GM10266 (cell line): ENCODE results near the gene ZNF677.
"Not testable (repeated sequence)": the region's sequence is repeated elsewhere in the genome, so short reads cannot be mapped to it uniquely, and the experiment has no call there.

Experiments
- DNase-seq: peaks from one replicate; pipeline ENCODE4 v3.0.0; 2012; ENCODE audit errors: extremely low spot score
- CTCF ChIP-seq: IDR thresholded peaks from 2 replicates; pipeline ENCODE4 v1.5.1; 2012; ENCODE audit warnings: mild to moderate bottlenecking, low read depth; ENCODE audit not compliant: control insufficient read depth, insufficient read depth; ENCODE audit errors: missing control alignments

ZNF677 gene

DNA sequence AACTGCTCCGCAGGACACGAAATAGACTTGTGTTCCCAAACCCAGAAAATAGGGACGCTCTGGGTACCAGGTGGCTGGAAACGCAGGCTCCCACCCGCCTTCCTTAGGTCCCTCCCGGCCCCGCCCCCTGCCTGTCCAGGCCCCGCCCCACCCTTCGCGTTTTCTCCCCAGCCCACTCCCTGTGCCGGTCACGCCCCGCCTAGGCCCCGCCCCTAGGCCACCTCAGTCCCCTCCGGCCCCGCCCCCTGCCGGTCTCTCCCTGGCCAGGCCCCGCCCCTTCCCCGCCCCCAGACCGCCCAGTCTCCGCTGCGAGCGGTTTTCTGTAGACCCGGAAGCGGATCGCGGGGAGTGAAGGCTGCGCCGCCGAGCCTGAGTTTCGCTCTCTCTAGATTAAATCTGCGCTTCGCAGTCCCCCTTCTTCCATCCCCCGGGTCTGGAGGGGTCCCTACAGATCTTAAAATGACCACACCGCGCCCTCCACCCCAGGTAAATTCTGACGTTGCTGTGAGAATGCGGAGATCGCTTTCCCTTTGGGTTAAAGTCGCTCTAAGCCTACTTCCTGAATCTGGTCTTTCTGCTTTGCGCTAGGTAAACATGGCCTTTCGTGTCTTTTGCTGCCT, 57.8 kb downstream of the ZNF677 start:
- DNase-seq, result peak; percentile 96
- TF ChIP-seq CTCF, result no peak

GRCh38 chr19:53195265-53195903, 59.3 kb downstream of the ZNF677 start:
- TF ChIP-seq CTCF, result peak; percentile 93
- peak; percentile 73 for DNase-seq

DNA sequence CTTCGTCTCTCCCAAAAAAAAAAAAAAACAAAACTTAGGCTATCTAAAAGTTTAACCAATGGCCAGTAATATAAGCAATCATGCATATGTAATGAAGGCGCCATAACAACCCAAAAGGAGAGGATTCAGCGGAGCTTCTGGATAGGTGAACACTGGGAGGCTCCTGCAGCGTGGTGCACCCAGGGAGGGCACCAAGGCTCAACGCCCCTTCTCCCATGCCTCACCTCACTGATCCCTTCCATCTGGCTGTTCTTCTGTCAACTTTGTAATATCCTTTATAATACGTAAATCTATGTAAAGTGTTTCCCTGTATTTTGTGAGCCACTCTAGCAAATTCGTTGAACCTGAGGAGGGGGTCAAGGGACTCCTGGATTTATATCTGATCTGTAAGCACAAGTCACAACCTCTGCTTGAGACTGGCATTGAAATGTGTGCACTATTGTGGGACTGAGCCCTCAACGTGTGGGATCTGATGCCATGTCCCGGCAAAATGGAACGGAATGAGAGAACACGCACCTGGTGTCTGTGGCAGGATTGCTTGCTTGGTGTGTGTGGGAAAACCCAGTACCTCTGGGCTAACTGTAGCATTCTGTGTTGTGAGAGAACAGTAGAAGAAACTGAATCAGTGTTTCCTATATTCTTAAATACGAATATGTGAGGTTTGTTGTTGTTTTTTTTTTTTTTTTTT, 61.0 kb downstream of the ZNF677 start:
- DNase-seq, result no peak
- TF ChIP-seq CTCF, result no peak

DNA sequence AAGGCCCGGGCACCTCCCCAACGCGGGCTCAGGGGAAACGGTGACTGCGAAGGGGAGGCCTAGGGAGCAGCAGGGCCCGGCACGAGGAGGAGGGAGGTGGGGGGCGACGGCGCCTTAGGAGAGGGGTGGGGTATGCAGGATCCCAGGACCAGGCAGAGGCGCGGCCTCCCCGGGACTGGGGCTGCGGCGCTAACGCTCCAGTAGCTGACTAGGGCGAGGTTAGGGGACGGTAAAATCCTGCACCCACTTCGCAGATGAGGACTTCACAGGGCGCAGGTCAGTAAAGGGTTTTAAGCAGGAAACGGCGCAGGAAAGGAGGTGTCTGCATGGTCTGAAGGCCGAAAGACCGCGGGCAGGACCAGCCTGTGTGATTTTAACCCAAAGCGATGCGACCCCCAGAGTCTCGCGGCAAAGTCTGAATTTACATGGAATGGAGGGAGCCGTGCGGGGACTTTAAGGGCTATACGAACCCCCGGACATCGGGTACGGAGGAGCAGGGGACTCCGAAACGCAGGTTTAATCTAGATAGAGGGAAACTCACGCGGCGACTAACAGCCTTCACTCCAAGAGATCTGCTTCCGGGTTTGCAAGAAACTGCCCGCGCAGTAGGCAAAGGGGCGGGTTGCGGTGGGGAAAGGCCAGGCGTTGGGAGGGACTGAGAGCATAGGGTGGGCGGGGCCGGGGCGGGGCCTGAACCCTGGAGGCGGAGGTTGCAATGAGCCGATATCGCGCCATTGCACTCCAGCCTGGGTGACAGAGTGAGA, 61.7 kb downstream of the ZNF677 start, which contains the start of gene ZNF665:
Gene ZNF665 (minus strand): TSS at position 588 of the 764 bp plus-strand sequence. CDS start 10,460 bp downstream, outside the sequence.
- no peak for TF ChIP-seq CTCF
- DNase-seq, result peak; percentile 72

DNA sequence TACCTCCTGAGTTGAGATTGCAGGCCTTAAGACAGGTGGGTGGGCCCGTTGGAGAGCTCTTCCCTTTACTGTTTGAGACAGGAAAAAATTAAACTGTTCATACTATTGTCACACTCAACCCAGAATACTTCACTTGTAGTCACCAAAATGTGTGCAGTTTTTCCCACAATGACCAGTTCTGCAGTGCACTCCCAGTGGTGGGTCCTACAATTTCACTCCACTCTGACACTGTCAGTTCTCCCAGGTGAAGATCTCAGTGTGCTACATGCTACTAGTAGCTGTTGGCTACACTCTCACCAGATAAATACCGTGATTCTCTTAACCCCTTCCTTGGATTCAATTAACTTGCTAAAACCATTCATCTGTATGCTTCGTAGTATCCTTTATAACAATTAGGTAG, 64.4 kb downstream of the ZNF677 start:
- no peak for DNase-seq
- TF ChIP-seq CTCF, result no peak

- DNase-seq, result not testable (repeated sequence)
These were observed 64.9 kb downstream of the ZNF677 start for GRCh38 chr19:53189691-53190198.
